H1 (cell line): ENCODE data around the gene CYP2A6. TPM values are rescaled to one million over a fixed set of nuclear protein-coding genes. Genes with fewer than 3 reads are reported as not detected.

Source experiments
- CTCF ChIA-PET: fragments of 300-600 bp; sonication (Branson Sonifier 250); formaldehyde crosslinking; loops from one replicate; lab custom pipeline; 2021; ENCODE audit not compliant: partially characterized antibody; lab: Charles Lee
- POLR2A ChIA-PET: fragments of 300-600 bp; sonication (Branson Sonifier 250); formaldehyde crosslinking; loops from one replicate; lab custom pipeline; 2021; ENCODE audit warnings: inconsistent platforms; ENCODE audit not compliant: partially characterized antibody; lab: Charles Lee
- DNase-seq, 2 experiments: peaks; one replicate each; pipeline versions ENCODE4 v3.0.0 to v3.0.0-alpha.2; 2010 to 2022; ENCODE audit warnings: low spot score in 2 of 2, low read depth in 1 of 2, mixed read lengths in 1 of 2
- FAIRE-seq: peaks from 2 replicates; lab custom pipeline; 2011; peaks lifted over from hg19 to GRCh38; lab: Jason Lieb, UNC
- H2AFZ ChIP-seq: 2 replicates; pipeline ENCODE4 v1.8.1; 2012; ENCODE audit warnings: low read length, inconsistent platforms
- H2AK5ac ChIP-seq: 2 replicates; pipeline ENCODE4 v1.6.1; 2013; ENCODE audit warnings: low read depth, low read length
- H2BK120ac ChIP-seq: replicated peaks from 2 replicates; pipeline ENCODE3; 2013; ENCODE audit warnings: low read depth, low read length, inconsistent platforms
- H2BK12ac ChIP-seq: 2 replicates; pipeline ENCODE4 v1.6.1; 2013; ENCODE audit warnings: low read depth, low read length
- H2BK15ac ChIP-seq: 2 replicates; pipeline ENCODE4 v1.6.1; 2013; ENCODE audit warnings: low read length
- H2BK20ac ChIP-seq: 2 replicates; pipeline ENCODE4 v1.6.1; 2013; ENCODE audit warnings: low read length
- H2BK5ac ChIP-seq: 2 replicates; pipeline ENCODE4 v1.6.1; 2013; ENCODE audit warnings: low read depth, low read length
- H3K14ac ChIP-seq: 2 replicates; pipeline ENCODE4 v1.6.1; 2013; ENCODE audit warnings: inconsistent platforms; ENCODE audit not compliant: insufficient read length
- H3K18ac ChIP-seq: 2 replicates; pipeline ENCODE4 v1.6.1; 2013; ENCODE audit warnings: low read length; ENCODE audit errors: extremely low read depth
- H3K23ac ChIP-seq: 2 replicates; pipeline ENCODE4 v1.6.1; 2013; ENCODE audit warnings: inconsistent platforms; ENCODE audit not compliant: insufficient read length
- H3K23me2 ChIP-seq: 2 replicates; pipeline ENCODE4 v1.6.1; 2013; ENCODE audit warnings: low read depth, low read length
- H3K27ac ChIP-seq: 2 replicates; pipeline ENCODE4 v1.6.1; 2011; ENCODE audit warnings: low read depth, low read length, inconsistent platforms
- H3K27me3 ChIP-seq, 4 experiments: replicated peaks in 1 of 4; 1 replicate in 1 of 4; 2 replicates in 3 of 4; pipeline versions ENCODE4 v1.6.1 to v1.8.1; 2011 to 2013; ENCODE audit warnings: low read length in 3 of 4, mild to moderate bottlenecking in 3 of 4, inconsistent platforms in 2 of 4, mixed read lengths in 2 of 4, moderate library complexity in 1 of 4; ENCODE audit not compliant: control insufficient read depth in 3 of 4, insufficient read depth in 3 of 4; ENCODE audit errors: extremely low read depth in 1 of 4
- H3K36me3 ChIP-seq, 4 experiments: 2 replicates each; pipeline versions ENCODE4 v1.6.1 to v1.8.1; 2011 to 2013; ENCODE audit warnings: mild to moderate bottlenecking in 4 of 4, low read length in 3 of 4, moderate library complexity in 2 of 4, control low read depth in 1 of 4, inconsistent platforms in 1 of 4; ENCODE audit not compliant: insufficient read depth in 4 of 4, control insufficient read depth in 2 of 4
- H3K4ac ChIP-seq: replicated peaks from 2 replicates; pipeline ENCODE3; 2013; ENCODE audit warnings: low read length, low read depth, mixed read lengths, inconsistent platforms; ENCODE audit not compliant: insufficient read length
- H3K4me1 ChIP-seq, 4 experiments: replicated peaks in 1 of 4; 1 replicate in 1 of 4; 2 replicates in 3 of 4; pipeline versions ENCODE4 v1.6.1 to v1.8.1; 2011 to 2013; ENCODE audit warnings: low read length in 3 of 4, inconsistent platforms in 2 of 4, mixed read lengths in 1 of 4; ENCODE audit not compliant: insufficient read depth in 4 of 4, control insufficient read depth in 3 of 4
- H3K4me2 ChIP-seq, 2 experiments: 2 replicates each; pipeline versions ENCODE4 v1.6.1 to v1.8.1; 2011 to 2013; ENCODE audit warnings: low read depth in 2 of 2, low read length in 2 of 2, control low read depth in 1 of 2, inconsistent platforms in 1 of 2, mild to moderate bottlenecking in 1 of 2; ENCODE audit not compliant: insufficient read depth in 1 of 2
- H3K4me3 ChIP-seq, 4 experiments: fragments of 200-600, 300-600 bp in 1 of 4; sonication (generic), shearing (Covaris generic), sonication (Bioruptor Twin) in 1 of 4; 2 replicates each; pipeline versions ENCODE4 v1.5.1 to v1.8.1; 2011 to 2016; ENCODE audit warnings: low read length in 4 of 4, low read depth in 3 of 4, control low read depth in 2 of 4, inconsistent platforms in 2 of 4, mild to moderate bottlenecking in 2 of 4, mixed read lengths in 1 of 4, moderate library complexity in 1 of 4; ENCODE audit not compliant: insufficient read depth in 2 of 4; ENCODE audit errors: extremely low read depth in 1 of 4
- H3K56ac ChIP-seq: replicated peaks from 2 replicates; pipeline ENCODE3; 2013; ENCODE audit warnings: low read depth, mild to moderate bottlenecking, mixed read lengths, low read length, inconsistent platforms; ENCODE audit not compliant: insufficient read length
- H3K79me1 ChIP-seq: 2 replicates; pipeline ENCODE4 v1.6.1; 2013; ENCODE audit warnings: low read depth, low read length, control low read depth
- H3K79me2 ChIP-seq, 2 experiments: 2 replicates each; pipeline versions ENCODE4 v1.6.1 to v1.8.1; 2012 to 2013; ENCODE audit warnings: low read length in 2 of 2, mild to moderate bottlenecking in 2 of 2, inconsistent platforms in 1 of 2; ENCODE audit not compliant: insufficient read depth in 2 of 2, control insufficient read depth in 1 of 2
- H3K9ac ChIP-seq, 4 experiments: replicated peaks in 1 of 4; 1 replicate in 1 of 4; 2 replicates in 3 of 4; pipeline versions ENCODE4 v1.6.1 to v1.8.1; 2011 to 2013; ENCODE audit warnings: low read depth in 3 of 4, low read length in 3 of 4, control low read depth in 2 of 4, mild to moderate bottlenecking in 2 of 4, moderate library complexity in 2 of 4, inconsistent platforms in 1 of 4; ENCODE audit errors: extremely low read depth in 1 of 4
- H3K9me3 ChIP-seq, 2 experiments: 2 replicates each; pipeline versions ENCODE4 v1.6.1 to v1.8.1; 2012 to 2013; ENCODE audit warnings: mild to moderate bottlenecking in 2 of 2, moderate library complexity in 2 of 2, control low read depth in 1 of 2, inconsistent platforms in 1 of 2, low read depth in 1 of 2, low read length in 1 of 2, mixed read lengths in 1 of 2; ENCODE audit not compliant: insufficient read depth in 2 of 2
- H4K20me1 ChIP-seq, 2 experiments: replicated peaks in 1 of 2; 2 replicates each; pipeline versions ENCODE3 to v1.8.1; 2011 to 2013; ENCODE audit warnings: inconsistent platforms in 2 of 2, low read length in 2 of 2, mild to moderate bottlenecking in 1 of 2; ENCODE audit not compliant: insufficient read depth in 2 of 2, control insufficient read depth in 1 of 2
- H4K5ac ChIP-seq: 2 replicates; pipeline ENCODE4 v1.6.1; 2013; ENCODE audit warnings: low read length, low read depth, mixed read lengths, inconsistent platforms; ENCODE audit not compliant: insufficient read length
- H4K8ac ChIP-seq: 2 replicates; pipeline ENCODE4 v1.8.0; 2013; ENCODE audit warnings: mild to moderate bottlenecking, moderate library complexity, low read length, inconsistent platforms; ENCODE audit not compliant: insufficient read depth; ENCODE audit errors: extremely low read depth
- H4K91ac ChIP-seq: replicated peaks from 2 replicates; pipeline ENCODE3; 2013; ENCODE audit warnings: low read length, mixed read lengths, inconsistent platforms; ENCODE audit not compliant: insufficient read length
- ASH2L ChIP-seq: fragments of 200-600, 300-600 bp; sonication (generic); IDR thresholded peaks from one replicate; pipeline ENCODE4 v1.7.1; 2017; ENCODE audit warnings: low read length
- EP300 ChIP-seq, 2 experiments: IDR thresholded peaks; 1 replicate in 1 of 2; 2 replicates in 1 of 2; pipeline ENCODE4 v1.6.1; 2011 to 2012; ENCODE audit warnings: low read depth in 2 of 2, low read length in 2 of 2, mild to moderate bottlenecking in 2 of 2, borderline replicate concordance in 1 of 2, inconsistent platforms in 1 of 2, moderate library complexity in 1 of 2
- TCF12 ChIP-seq: IDR thresholded peaks from 2 replicates; pipeline ENCODE4 v1.6.1; 2011; ENCODE audit warnings: low read depth, mild to moderate bottlenecking, low read length
- WGBS, 2 experiments: shearing (Covaris generic) in 1 of 2; methylation state at CpG; one replicate each; pipeline versions ENCODE4 v1.1.6 to v1.1.7; 2013 to 2015; ENCODE audit warnings: low lambda C conversion rate in 2 of 2, mixed read lengths in 2 of 2, inconsistent platforms in 1 of 2, low coverage in 1 of 2, missing lambda C conversion rate in 1 of 2; ENCODE audit not compliant: insufficient replicate concordance in 2 of 2, insufficient coverage in 1 of 2, insufficient read length in 1 of 2; ENCODE audit errors: extremely low coverage in 1 of 2, missing lambda C conversion rate in 1 of 2; 5-methylcytosine and 5-hydroxymethylcytosine counted together
- polyA plus RNA-seq, 7 experiments: library from polyadenylated mRNA; depleted of rRNA in 3 of 7; stranded (reverse) in 5 of 7; unstranded in 2 of 7; fragments of >200 nt in 5 of 7; fragments of 200-250 nt in 2 of 7; gene quantifications; 1 replicate in 5 of 7; 2 replicates in 1 of 7; 4 replicates in 1 of 7; pipeline versions ENCODE4 v1.2.1 to v1.2.3, GENCODE V29; 2011 to 2013; ENCODE audit warnings: missing spikeins in 2 of 7, mixed read lengths in 2 of 7
- total RNA-seq: library from RNA; stranded (reverse); fragmentation: NEBNext Ultra II Directional; extraction: Animal tissue kit (Norgen Biotek cat#: 25700); gene quantifications from 2 replicates; pipeline ENCODE4 v1.2.1, GENCODE V29; 2021

The CYP2A6 gene
- total and polyA plus RNA-seq, 2 of the 8 experiments (the other 6 are each of a cell fraction or from before 2014, with no cell fraction given): 0.33 TPM; not detected in 1

DNA sequence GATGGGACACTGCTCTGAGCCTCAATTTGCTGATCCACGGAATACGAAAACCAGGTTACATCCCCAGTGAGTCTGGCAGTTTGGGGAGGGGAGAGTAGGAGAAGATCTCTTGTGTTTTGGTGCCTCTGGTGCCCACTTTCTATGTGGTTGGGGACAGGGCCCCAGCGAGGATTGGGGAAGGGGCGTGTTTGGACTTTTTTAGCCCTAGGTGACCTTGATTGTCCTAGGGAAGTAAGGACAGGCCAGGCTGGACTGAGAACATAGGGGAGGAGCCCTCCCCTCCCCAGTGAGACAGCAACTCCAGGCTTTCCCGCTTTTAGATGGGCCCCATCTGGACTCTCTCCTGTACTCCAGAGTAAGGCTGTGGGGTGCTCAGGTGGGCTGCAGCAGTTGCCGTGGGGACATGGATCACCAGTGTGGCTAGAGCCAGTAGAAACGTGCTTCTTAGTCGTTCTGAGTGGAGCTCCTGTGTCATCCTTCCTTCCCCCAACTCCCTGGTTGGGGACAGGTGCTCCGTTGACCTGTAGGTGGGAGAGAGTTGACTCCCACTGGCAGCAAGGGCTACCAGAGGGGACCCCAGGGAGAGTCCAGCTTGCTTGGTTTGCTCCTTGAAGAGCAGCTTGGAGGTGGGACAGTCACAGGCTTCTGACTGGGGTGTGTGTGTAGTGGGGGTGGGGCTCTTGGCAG is 46.9 kb downstream of the CYP2A6 start:
- CTCF ChIA-PET: interaction anchor here (1.5 kb wide), 1 partner anchor 15 kb away, joined by 5 read pairs; no protein-coding TSS in a partner anchor

More for the DNA sequence above, 46.9 kb downstream of the CYP2A6 start:
- H3K4me1 ChIP-seq: peaks cover 3 to 62% (median 34%) of the 10 kb centered on the region in 4 experiments
- peak overlapping the region; percentile 26 to 67; a peak in 2 of 4 replicates for H3K4me2 ChIP-seq
- POLR2A ChIA-PET: interaction anchor here (1.1 to 15.7 kb wide), 5 partner anchors 8 to 87 kb away, joined by 3 to 241 read pairs (median 11); partner anchors contain the start of genes ACTMAP, COQ8B, ITPKC and MIA
- H3K27me3 ChIP-seq: no peaks in the 10 kb centered on the region
- H2BK20ac ChIP-seq: no peak overlapping the region
- no peak overlapping the region for H2BK15ac ChIP-seq
- TF ChIP-seq EP300 (IDR thresholded peaks at IDR 0.05; ENCODE audit: borderline replicate concordance in 1 of 2, low read depth in 2 of 2, low read length in 2 of 2) (no peak), ASH2L (no peak), TCF12 (no peak)
- H2BK12ac ChIP-seq: no peak overlapping the region
- H3K9me3 ChIP-seq: no peaks in the 10 kb centered on the region
- H3K36me3 ChIP-seq: peaks cover 6 to 49% (median 15%) of the 10 kb centered on the region in 4 experiments; a peak in 7 of 8 replicates
- no peak overlapping the region for H3K4ac ChIP-seq
- no peak overlapping the region for H2AFZ ChIP-seq
- H3K79me2 ChIP-seq: peaks cover 14 to 77% of the 10 kb centered on the region in 2 experiments
- H3K18ac ChIP-seq: no peak overlapping the region; the same call in 1 of the 2 replicates
- peak overlapping the region; percentile 70; the same call in 1 of the 2 replicates for H2AK5ac ChIP-seq
- no peak overlapping the region for H4K5ac ChIP-seq
- FAIRE-seq (no peak), DNase-seq (no peak)
- H4K20me1 ChIP-seq: peaks cover 42 to 63% of the 10 kb centered on the region in 2 experiments
- peaks cover 6% of the 10 kb centered on the region; the same call in 1 of the 2 replicates for H3K23me2 ChIP-seq
- peaks cover 33% of the 10 kb centered on the region for H3K79me1 ChIP-seq
- H3K4me3 ChIP-seq: no peak overlapping the region
- H4K91ac ChIP-seq: no peak overlapping the region
- no peak overlapping the region for H3K23ac ChIP-seq
- peak overlapping the region; percentile 66 for H2BK5ac ChIP-seq
- 85% methylated on average over 9 of the region's 9 CpGs; no CpG with 5 or more reads in 1 of the 2 experiments for WGBS, 2 experiments
- H3K56ac ChIP-seq: no peak overlapping the region
- H3K27ac ChIP-seq: peak overlapping the region; percentile 55; the same call in 1 of the 2 replicates
- H4K8ac ChIP-seq: no peak overlapping the region
- H3K9ac ChIP-seq: peak overlapping the region in 2 of 4 experiments; percentile 14 to 20; a peak in 4 of 7 replicates
- no peak overlapping the region for H3K14ac ChIP-seq
- H2BK120ac ChIP-seq: no peak overlapping the region
